Astrocyte (in vitro differentiated cells and primary cell): Measurements from ENCODE around the gene IL23A.

ENCODE experiments used
- CTCF ChIP-seq: IDR thresholded peaks from 2 replicates; pipeline ENCODE4 v1.5.1; 2011; ENCODE audit warnings: low read depth, mild to moderate bottlenecking, inconsistent platforms, low read length, moderate library complexity; ENCODE audit not compliant: insufficient read depth
- EZH2 ChIP-seq: IDR thresholded peaks from 2 replicates; pipeline ENCODE4 v1.6.1; 2012; ENCODE audit warnings: mild to moderate bottlenecking, low read length, inconsistent platforms; ENCODE audit not compliant: insufficient read depth

GRCh38 chr12:56377989-56378316, 39.3 kb downstream of the IL23A start:
- no peak for TF ChIP-seq CTCF
- TF ChIP-seq EZH2 = no peak
